Measurements from ENCODE around the gene IL1F10.
A peak's percentile ranks its signal among the peaks of the same experiment; 100 is the strongest.

IL1F10 gene

DNA sequence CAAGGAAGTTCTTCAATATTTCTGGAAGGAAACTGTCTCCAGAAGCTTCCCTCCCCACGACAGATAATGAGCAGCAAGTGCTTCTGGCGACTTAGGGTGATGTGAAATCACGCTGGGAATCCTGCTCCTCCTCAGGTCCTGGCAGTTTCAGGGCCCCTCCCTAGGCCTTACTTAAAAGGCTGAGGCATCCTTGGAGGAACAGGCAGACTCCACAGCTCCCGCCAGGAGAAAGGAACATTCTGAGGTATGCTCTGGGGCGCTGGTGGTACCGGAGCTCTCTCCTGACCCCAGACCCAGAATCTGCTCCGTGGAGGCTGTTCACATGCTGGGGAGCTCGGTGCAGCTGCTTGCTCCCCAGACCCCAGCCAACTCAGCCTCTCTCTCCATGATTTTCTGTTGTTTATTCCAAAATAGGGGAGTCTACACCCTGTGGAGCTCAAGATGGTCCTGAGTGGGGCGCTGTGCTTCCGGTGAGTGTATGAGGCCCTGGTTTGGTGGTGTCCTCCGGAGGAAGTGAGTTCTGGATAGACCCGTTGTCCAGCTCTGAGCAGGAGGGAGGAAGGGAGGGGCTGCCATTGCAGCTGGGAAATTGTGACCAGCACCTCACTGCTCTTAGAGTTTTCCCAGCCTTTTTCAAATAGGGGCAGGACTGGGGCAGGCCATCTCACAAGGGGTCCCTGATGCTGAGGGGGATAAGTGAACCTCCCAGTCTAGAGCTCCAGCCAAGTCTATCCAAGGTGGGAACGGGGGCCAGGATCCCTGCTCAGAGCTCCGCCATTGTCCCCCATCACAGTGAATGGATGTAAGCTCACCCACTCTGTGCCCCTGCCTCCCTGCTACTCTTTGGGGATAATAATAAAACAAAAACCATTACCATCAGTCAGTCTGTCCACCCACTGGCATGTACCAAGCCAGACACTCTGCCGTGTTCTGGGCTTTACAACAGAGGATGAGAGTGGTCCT lies 8.5 kb upstream of the IL1F10 start, which contains the start of gene IL36RN:
TSS of gene IL36RN (plus strand) at position 201 of the 963 bp plus-strand sequence. CDS start at position 442, 241 bp downstream.
- no peak for DNase-seq (ENCODE audit: low read depth, low spot score)

DNA sequence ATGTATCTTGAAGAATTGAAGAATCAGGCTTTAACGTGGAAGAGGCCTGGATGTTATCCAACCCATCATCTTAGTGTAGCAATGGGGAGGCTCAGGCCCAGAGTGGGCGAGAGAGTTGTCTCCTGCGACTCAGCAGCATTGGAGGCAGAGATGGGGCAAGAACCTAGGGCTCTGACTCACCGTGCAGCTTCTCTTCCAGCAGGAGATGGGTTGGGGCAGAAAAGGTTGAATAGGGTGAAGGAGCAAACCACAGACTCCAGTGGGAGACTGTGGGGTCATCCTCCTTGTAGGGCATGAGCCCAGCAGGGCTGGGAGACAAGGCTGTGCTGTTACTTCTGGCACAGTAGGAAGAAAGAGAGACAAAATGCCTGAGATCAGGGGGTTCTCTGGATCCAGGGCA lies 7.4 kb upstream of the IL1F10 start:
- no peak for DNase-seq (ENCODE audit: low read depth, low spot score)

DNA sequence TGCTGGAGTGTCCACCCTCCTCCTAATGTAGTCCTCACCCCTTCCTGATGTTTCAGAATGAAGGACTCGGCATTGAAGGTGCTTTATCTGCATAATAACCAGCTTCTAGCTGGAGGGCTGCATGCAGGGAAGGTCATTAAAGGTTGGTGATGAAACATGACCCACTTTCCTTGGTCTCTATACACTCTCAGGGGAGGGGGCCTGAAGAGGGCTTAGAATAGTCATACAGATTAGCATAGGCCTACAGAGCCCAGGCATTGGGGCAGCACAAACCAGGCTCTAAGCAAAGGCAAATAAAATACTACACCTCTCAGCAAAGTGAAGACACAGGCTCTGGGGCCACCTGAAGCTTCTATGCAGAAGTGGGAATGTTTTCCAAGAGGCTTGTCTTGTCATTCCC lies 7.0 kb upstream of the IL1F10 start:
- no peak for DNase-seq (ENCODE audit: low read depth, low spot score)

DNA sequence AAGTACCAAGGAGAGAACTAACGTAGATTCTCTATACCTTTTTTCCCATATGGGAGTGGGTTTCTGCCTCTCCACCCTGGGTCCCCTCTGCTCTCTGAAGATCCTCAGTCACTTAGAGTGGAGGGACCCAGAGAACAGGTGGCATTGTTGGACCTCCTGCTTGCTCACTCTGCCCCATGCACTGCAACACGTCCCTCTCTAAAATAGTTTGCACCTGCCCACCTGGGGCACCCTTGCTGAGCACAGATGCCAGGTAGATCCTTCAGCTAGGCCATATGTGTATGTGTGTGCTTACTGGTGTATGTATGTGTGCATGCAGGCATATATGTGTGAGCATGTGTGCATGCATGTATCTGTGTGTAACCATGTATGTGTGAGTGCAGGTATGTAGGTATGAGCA lies 6.5 kb upstream of the IL1F10 start:
- no peak for DNase-seq (ENCODE audit: low read depth, low spot score)

DNA sequence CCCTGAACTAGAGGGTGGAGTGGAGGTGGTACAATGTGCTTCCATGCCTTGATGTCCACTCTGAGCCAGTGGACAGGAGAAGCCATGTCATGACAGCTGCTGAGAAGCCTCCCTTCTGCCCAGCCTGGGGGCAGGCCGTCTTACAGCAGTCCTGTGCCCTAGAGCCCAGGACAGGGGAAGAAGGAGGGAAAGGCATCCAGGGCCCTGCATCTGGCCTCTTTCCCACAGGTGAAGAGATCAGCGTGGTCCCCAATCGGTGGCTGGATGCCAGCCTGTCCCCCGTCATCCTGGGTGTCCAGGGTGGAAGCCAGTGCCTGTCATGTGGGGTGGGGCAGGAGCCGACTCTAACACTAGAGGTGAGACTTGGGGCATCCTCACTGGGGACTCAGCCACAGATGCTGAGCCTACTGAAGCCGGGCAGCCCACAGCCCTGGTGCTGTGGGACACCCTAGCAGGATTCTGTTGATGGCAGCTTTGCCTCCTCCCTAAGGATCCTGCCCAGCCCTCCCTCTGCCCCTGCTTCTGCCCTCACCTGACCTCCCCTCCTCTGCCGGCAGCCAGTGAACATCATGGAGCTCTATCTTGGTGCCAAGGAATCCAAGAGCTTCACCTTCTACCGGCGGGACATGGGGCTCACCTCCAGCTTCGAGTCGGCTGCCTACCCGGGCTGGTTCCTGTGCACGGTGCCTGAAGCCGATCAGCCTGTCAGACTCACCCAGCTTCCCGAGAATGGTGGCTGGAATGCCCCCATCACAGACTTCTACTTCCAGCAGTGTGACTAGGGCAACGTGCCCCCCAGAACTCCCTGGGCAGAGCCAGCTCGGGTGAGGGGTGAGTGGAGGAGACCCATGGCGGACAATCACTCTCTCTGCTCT lies 5.6 kb upstream of the IL1F10 start:
- no peak for DNase-seq (ENCODE audit: low read depth, low spot score)

DNA sequence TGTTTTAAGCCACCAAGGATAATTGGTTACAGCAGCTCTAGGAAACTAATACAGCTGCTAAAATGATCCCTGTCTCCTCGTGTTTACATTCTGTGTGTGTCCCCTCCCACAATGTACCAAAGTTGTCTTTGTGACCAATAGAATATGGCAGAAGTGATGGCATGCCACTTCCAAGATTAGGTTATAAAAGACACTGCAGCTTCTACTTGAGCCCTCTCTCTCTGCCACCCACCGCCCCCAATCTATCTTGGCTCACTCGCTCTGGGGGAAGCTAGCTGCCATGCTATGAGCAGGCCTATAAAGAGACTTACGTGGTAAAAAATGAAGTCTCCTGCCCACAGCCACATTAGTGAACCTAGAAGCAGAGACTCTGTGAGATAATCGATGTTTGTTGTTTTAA lies 3.5 kb upstream of the IL1F10 start:
- no peak for DNase-seq (ENCODE audit: low read depth, low spot score)

DNA sequence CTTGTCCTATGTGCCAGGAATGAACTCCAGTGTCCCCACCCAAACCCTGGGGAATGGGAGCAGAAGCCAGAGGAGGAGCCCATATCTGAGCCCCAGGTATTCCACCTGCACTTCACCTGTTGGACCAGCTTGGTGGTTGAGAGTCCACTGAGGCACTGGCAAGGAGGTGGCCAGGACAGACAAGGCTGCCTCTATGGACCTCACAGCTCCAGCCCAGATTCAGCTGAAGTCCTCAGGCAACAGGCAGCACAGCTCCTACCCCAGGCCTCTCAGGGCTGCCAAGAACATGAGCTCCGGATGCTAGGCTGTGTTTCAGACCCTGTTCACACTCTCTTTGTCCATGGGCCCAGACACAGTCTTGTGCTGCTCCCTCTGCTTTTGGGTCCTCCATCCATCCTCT lies 2.9 kb upstream of the IL1F10 start:
- DNase-seq (ENCODE audit: low read depth, low spot score): no peak

DNA sequence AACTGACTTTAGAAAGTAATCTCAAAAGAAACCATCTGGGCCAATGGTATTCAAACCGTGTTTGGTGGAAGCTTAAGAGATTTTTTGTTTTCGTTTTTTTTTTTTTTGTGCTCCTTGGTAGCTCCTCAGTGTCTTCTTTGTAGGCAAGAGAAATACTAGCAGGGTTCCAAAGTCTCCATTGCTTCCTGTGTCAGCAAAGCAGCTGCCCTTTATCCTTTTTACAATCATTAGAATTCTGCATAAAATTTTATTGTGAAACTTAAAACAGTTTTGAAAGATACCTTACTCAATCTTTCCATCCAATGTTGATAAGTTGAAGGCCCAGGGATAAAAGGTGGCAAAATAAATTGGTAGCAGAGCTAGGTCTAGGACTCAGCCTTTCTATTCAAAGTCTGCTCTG lies 479 bp downstream of the IL1F10 start:
- no peak for DNase-seq (ENCODE audit: low read depth, low spot score)

DNA sequence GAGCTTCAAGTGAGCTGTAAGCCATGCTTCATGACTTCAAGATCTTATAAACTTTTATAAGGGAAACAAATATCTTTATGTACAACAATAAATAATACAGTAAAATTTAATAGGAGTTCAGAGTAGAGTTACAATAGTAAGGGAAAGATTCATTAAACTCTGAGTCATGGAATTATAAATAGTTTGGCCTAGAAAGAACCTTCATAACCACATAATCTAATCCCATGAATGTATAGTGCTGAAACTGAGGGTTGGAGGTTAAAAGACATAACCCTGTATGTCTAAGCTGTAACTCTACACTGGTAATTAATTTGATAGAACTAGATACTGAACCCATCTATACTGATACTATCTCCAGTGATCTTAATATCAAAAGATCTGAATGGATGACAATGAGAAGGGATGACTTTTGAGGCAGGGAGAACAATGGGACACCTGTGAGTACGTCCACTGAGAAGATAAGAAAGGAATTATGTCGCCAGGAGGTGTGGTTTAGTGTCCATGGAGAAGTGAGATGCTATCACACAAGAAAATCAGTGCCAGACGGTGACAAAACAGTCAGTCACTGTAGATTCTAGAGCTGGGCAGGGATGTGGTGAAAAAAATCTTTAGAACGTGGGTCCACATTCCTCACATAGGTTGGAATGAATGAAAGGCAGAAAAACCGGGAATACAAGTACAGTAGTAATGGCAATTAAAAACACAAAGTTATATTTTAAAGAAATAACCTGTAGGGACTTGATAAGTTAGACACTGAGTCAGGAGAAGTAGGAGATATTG lies 1.1 kb downstream of the IL1F10 start:
- no peak for DNase-seq (ENCODE audit: low read depth, low spot score)

DNA sequence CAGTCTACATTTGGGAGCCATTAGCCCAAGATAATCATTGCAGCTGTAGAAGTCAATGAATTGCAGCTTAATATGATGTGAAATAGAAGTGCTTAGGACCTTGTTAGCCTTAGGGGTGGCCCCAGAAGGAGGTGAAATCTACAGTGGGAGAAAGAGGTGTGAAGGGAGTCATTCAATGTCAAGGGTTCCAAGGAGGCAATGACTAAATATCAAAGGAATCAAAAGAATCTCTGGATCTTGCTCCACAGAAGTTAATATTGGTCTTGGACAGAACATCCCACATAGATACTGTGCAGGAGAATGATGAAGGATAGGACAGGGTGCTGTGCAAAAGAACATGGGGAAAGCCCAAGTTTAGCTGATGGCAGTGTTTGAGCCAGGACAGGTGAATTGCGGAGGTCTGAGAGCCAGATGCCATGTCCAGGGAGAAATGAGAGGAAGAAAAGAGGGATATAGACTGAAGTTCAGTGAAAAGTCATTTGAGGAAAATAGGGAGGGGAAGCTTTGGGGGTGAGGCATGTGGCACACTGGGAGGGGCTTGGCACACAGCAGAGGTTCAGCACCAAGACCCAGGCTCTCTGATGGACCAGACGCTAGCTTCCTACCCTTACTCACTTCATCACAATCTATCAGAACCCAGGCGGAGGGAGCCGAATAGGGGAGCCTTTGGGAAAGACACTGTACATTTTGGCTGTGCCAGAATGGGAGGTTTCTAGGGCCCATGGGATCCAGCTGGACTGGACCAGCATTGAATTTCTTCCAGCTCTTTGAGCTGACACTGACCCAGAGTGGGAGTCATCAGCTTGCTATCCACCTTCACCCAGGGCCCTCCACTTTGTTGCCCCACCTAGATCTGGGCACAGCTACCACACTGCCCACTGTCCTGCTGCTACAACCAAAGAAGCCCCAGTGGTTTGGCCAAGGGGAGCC lies 2.2 kb downstream of the IL1F10 start:
- DNase-seq (ENCODE audit: low read depth, low spot score): no peak

DNA sequence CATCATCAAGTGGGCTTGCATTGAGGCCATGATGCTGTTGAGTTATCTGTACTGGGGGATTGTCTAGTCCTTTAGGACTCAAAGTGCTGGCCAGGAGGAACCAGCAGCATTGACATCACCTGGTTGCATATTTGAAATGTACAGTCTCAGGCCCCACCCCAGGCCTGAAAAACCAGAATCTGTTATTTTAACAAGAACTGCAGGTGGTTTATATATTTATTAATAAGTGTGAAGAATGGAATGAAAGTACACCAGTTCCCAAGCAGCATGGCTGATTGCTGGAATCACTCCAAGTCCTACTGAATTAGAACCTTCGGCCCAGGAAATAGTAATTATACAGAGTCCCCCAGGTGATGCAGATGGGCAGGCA lies 2.8 kb downstream of the IL1F10 start:
- DNase-seq (ENCODE audit: low read depth, low spot score): no peak

DNA sequence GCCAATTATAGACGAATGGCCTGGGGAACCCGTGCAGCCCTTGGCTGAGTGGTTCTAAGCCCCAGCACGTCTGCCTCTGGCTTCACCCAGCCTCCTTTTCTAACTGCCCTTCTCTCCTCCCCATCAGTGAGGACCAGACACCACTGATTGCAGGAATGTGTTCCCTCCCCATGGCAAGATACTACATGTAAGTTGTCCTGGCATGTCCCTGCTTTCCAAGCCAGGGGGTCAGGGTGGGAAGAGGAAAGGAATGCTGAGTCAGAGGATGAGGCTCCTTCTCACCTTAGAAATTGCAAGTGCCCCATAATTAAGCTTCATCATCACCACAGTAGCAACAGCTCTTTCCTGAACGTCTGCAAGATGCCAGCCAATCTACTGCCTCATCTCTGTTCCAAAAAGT lies 4.8 kb downstream of the IL1F10 start:
- no peak for DNase-seq (ENCODE audit: low read depth, low spot score)

DNA sequence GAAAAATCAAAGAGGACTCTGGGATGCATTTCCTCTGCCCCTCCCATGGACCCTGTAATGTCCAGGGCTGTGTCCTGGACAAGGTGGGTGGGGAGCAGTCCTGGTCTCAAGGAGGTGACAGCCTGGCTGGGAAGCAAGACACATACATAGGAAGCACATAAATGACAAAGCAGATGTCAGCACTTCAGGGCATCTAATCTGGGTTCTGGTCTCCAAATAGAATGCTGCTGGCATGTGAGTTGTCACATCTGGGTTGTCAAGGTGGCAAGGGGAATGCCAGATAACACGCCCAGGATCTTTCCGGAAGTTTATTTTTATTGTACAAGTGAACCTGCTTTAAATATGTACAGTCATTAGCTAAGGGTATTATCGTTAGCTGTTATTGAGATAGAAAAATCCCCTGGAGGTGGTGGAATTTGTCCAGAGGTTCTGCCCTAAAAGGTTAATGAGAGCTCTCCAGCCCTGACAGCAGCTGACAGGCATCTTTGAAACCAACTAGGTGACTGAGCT lies 5.6 kb downstream of the IL1F10 start:
- DNase-seq (ENCODE audit: low read depth, low spot score): no peak

DNA sequence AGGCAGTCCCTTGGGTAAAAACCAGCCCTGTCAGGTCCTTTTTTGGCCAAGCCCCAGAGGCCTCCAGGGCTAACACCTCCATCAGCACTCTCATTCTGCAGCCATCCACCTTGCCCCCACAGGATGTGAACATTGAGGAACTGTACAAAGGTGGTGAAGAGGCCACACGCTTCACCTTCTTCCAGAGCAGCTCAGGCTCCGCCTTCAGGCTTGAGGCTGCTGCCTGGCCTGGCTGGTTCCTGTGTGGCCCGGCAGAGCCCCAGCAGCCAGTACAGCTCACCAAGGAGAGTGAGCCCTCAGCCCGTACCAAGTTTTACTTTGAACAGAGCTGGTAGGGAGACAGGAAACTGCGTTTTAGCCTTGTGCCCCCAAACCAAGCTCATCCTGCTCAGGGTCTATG lies 7.3 kb downstream of the IL1F10 start:
- DNase-seq (ENCODE audit: low read depth, low spot score): no peak

DNA sequence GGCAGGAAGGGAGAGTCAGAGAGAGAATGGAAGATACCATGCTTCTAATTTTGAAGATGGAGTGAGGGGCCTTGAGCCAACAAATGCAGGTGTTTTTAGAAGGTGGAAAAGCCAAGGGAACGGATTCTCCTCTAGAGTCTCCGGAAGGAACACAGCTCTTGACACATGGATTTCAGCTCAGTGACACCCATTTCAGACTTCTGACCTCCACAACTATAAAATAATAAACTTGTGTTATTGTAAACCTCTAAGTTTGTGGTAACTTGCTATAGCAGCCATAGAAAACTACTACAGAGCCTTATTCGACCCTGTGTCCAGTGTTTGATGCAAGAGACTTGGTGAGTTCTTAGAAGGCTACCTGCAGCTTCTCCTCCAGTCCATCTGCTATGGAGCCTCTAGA lies 7.8 kb downstream of the IL1F10 start:
- DNase-seq (ENCODE audit: low read depth, low spot score): no peak

DNA sequence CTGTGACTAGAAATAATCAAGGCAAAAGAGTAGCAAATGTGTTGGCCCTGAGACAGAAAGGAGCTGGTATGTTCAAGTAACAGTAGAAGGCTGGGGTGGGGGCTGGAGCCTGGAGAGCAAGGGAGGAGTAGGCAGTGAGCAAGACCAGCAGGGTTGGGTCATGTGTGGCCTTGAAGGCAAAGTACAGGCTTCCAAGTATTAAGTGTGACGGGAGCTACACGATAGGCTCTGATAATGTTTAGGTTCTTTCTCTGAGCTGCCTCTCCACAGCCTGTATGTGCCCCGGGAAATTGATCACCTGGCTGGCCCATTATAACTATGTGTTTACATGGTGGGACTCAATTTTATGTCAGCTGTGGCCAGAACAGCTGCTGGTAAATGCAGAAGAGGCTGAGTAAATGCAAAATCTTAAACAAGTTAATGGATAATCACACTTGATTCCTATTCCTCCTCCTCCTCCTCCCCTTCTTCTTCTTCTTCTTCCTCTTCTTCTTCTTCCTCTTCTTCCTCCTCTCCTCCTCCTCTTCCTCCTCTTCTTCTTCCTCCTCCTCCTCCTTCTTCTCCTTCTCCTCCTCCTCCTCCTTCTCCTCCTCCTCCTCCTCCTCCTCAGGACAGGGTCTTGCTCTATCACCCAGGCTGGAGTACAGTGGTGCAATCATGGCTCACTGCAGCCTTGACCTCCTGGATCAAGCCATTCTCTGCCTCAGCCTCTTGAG lies 9.3 kb downstream of the IL1F10 start:
- DNase-seq (ENCODE audit: low read depth, low spot score): no peak

DNA sequence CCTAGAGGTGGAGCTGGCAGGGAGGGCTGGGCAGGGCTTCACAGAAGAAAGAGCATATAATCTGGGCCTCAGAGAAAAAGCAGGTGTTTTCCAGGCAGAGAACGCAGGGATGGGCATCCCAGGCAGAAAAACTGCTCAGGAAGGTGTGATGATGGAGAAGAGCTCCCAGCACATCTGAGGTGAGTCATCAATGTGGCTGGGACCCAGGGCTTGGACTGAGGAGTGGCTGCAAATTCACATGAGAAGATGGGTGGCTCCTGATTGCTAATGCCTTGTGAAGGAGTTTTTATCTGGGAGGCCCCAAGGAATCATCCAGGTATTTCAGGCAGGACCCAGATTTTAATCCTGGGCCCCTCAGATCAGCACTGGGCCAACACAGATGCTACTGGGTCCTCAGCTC lies 10.2 kb downstream of the IL1F10 start:
- no peak for DNase-seq (ENCODE audit: low read depth, low spot score)

DNA sequence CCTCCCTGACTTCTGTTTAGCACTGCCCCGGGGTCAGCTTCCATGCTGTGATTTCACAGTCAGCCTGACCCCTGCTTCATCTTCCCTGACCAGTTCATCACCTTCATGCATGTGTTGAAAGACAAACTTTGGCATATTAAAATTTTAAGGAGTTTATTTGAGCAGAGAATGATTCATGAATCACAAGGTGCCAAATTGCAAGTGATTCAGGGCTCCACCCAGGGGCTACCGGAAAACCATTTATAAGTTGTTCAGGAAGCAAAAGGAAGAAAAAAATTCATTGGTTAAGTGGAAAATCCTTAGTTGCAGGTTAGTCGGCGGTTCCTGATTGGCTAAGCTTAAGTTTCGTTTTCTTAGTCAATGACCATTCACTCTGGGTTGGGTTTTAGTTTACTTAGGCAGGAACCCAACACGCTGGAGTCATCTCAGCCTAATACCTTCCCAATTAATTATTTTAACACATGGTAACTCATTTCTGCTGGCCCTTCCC lies 10.6 kb downstream of the IL1F10 start:
- no peak for DNase-seq (ENCODE audit: low read depth, low spot score)

DNA sequence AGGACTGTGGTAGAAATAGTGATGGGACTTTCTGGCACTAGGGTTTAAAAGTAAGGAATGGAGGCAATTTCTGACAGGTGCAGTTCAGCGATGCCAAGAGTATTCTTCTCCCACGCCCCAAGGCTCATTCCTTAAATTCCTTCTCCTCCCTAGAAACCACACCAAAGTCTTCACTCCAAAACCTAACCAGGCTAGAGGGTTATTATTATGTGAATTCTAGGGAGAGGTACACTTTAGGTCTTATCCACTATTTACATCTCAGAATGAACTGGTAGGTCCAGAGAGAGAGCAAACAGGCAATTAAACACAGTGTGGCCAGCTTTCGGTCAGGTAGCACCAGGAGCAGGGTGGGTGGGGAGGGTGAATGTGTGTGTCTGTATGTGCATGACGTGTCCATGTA lies 11.4 kb downstream of the IL1F10 start:
- DNase-seq (ENCODE audit: low read depth, low spot score): no peak

DNA sequence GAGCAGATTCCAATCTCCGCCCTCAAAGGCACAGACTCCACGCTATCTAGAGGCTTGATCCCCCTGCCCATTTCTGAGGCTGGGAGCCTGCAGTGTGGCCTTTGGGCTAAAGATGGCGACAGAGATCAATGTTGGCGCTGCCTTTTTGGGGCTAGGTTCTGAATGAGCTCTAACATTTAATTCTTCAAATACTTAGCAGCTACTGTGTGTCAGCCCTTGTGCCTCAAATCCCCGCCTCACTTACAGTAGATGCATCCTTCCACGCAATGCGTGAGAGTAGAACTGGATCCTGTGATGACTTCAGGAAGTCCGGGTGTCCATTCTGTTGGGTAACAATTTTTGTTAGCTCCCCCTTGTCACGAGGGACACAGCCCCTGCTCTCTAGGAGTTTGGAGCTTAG lies 12.4 kb downstream of the IL1F10 start:
- DNase-seq (ENCODE audit: low read depth, low spot score): peak; percentile 70

Measured in ELF-1 (cell line).